Neural progenitor cell (in vitro differentiated cells): Measurements from ENCODE around the gene PCDH20. TPM values are rescaled to one million over a fixed set of nuclear protein-coding genes. Genes with fewer than 3 reads are reported as not detected.

ENCODE experiments used
- DNase-seq: peaks from one replicate; pipeline ENCODE4 v3.0.0-alpha.2; 2016; ENCODE audit warnings: low spot score
- H2AFZ ChIP-seq: fragments of 200-600 bp; sonication (generic); replicated peaks from 2 replicates; pipeline ENCODE4 v1.6.1; 2016; ENCODE audit warnings: antibody characterized with exemption
- H3F3A ChIP-seq: fragments of 200-600 bp; sonication (generic); 2 replicates; pipeline ENCODE4 v1.6.1; 2016; ENCODE audit warnings: antibody characterized with exemption, low read depth
- H3K27ac ChIP-seq: fragments of 200-600 bp; sonication (generic); 2 replicates; pipeline ENCODE4 v1.5.1; 2016; ENCODE audit warnings: mild to moderate bottlenecking
- H3K27me3 ChIP-seq: fragments of 200-600 bp; sonication (generic); 2 replicates; pipeline ENCODE4 v1.6.1; 2016; ENCODE audit warnings: mild to moderate bottlenecking, moderate library complexity
- H3K36me3 ChIP-seq: fragments of 200-600 bp; sonication (generic); 2 replicates; pipeline ENCODE4 v1.5.1; 2016
- H3K4me1 ChIP-seq: fragments of 200-600 bp; sonication (generic); 2 replicates; pipeline ENCODE4 v1.6.1; 2016; ENCODE audit warnings: mixed run types
- H3K4me2 ChIP-seq: fragments of 200-600 bp; sonication (generic); 2 replicates; pipeline ENCODE4 v1.6.1; 2016
- H3K4me3 ChIP-seq: fragments of 200-600 bp; sonication (generic); 2 replicates; pipeline ENCODE4 v1.5.1; 2016
- H3K79me2 ChIP-seq: fragments of 200-600 bp; sonication (generic); 2 replicates; pipeline ENCODE4 v1.6.1; 2016; ENCODE audit warnings: low read depth
- H3K9ac ChIP-seq: fragments of 200-600 bp; sonication (generic); 2 replicates; pipeline ENCODE4 v1.6.1; 2016
- H3K9me3 ChIP-seq: fragments of 200-600 bp; sonication (generic); 2 replicates; pipeline ENCODE4 v1.5.1; 2016; ENCODE audit warnings: low read depth
- H4K20me1 ChIP-seq: fragments of 200-600 bp; sonication (generic); 2 replicates; pipeline ENCODE4 v1.6.1; 2016; ENCODE audit warnings: low read depth
- H3K27ac Mint-ChIP-seq: 3 replicates; pipeline ENCODE4 v1.8.0; 2021; ENCODE audit warnings: mixed read lengths
- H3K27me3 Mint-ChIP-seq: 2 replicates; pipeline ENCODE4 v1.8.0; 2022; ENCODE audit warnings: low read depth, mild to moderate bottlenecking, inconsistent platforms, moderate library complexity, mixed read lengths; ENCODE audit not compliant: insufficient read depth
- H3K36me3 Mint-ChIP-seq: 3 replicates; pipeline ENCODE4 v1.8.0; 2021; ENCODE audit warnings: mixed read lengths
- H3K4me1 Mint-ChIP-seq: 3 replicates; pipeline ENCODE4 v1.8.0; 2021; ENCODE audit warnings: mixed read lengths
- H3K4me3 Mint-ChIP-seq: 3 replicates; pipeline ENCODE4 v1.8.0; 2021; ENCODE audit warnings: mild to moderate bottlenecking, moderate library complexity, mixed read lengths
- H3K9me3 Mint-ChIP-seq: 3 replicates; pipeline ENCODE4 v1.8.0; 2020; ENCODE audit warnings: mixed read lengths
- EZH2 ChIP-seq: fragments of 200-600 bp; sonication (generic); IDR thresholded peaks from 2 replicates; pipeline ENCODE4 v1.6.1; 2017; ENCODE audit warnings: antibody characterized with exemption, mild to moderate bottlenecking, moderate library complexity
- EZH2phosphoT487 ChIP-seq: fragments of 200-600 bp; sonication (generic); IDR thresholded peaks from 2 replicates; pipeline ENCODE4 v1.6.1; 2017; ENCODE audit warnings: antibody characterized with exemption
- total RNA-seq: library from RNA; depleted of rRNA; stranded (reverse); fragments of >200 nt; gene quantifications from 2 replicates; pipeline ENCODE4 v1.2.3, GENCODE V29; 2015; ENCODE audit warnings: low replicate concordance
- TF ChIP-seq, protein P1 (sequence below): fragments of 200-600 bp; sonication (generic); IDR thresholded peaks from 2 replicates; pipeline ENCODE4 v1.5.1; 2017; ENCODE audit warnings: antibody characterized with exemption, mild to moderate bottlenecking

The PCDH20 gene
- total RNA-seq, 1 donor from 2014 or later = 0.17 TPM

DNA sequence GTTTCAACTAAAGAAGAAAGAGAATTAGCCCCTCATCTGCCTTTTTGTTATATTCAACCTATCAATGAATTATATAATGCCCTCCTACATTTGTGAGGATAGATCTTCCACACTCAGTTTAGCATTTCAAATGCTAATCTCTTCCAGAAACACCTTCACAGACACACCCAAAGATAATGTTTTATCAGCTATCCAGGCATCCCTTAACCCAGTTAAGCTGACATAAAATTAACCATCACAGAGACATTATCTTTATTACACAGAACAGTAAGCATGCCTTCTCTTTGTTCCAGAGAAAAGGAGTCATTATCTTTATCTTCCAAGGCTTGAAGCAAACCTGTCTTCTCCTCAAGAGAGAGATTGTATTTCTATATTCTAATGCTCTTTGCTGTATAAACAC lies 53.1 kb downstream of the PCDH20 start:
- H3K9ac ChIP-seq = no peak overlapping the region
- H3K9me3 ChIP-seq = no peaks in the 10 kb centered on the region
- H3K4me1 Mint-ChIP-seq = peaks cover 9% of the 10 kb centered on the region
- no peak overlapping the region for H3K27ac Mint-ChIP-seq
- H4K20me1 ChIP-seq = no peaks in the 10 kb centered on the region
- no peak overlapping the region for H3K4me3 ChIP-seq
- TF ChIP-seq, protein P1, sequence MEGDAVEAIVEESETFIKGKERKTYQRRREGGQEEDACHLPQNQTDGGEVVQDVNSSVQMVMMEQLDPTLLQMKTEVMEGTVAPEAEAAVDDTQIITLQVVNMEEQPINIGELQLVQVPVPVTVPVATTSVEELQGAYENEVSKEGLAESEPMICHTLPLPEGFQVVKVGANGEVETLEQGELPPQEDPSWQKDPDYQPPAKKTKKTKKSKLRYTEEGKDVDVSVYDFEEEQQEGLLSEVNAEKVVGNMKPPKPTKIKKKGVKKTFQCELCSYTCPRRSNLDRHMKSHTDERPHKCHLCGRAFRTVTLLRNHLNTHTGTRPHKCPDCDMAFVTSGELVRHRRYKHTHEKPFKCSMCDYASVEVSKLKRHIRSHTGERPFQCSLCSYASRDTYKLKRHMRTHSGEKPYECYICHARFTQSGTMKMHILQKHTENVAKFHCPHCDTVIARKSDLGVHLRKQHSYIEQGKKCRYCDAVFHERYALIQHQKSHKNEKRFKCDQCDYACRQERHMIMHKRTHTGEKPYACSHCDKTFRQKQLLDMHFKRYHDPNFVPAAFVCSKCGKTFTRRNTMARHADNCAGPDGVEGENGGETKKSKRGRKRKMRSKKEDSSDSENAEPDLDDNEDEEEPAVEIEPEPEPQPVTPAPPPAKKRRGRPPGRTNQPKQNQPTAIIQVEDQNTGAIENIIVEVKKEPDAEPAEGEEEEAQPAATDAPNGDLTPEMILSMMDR = no peak
- TF ChIP-seq EZH2phosphoT487 = no peak
- no peak for TF ChIP-seq EZH2
- no peak overlapping the region for H2AFZ ChIP-seq
- peaks cover 6% of the 10 kb centered on the region for H3K9me3 Mint-ChIP-seq
- no peak overlapping the region for H3K4me3 Mint-ChIP-seq
- no peaks in the 10 kb centered on the region for H3K27me3 Mint-ChIP-seq
- H3K79me2 ChIP-seq = no peaks in the 10 kb centered on the region
- no peaks in the 10 kb centered on the region for H3K27me3 ChIP-seq
- no peaks in the 10 kb centered on the region for H3K36me3 ChIP-seq
- H3K27ac ChIP-seq = no peak overlapping the region
- H3K4me2 ChIP-seq = no peak overlapping the region
- H3K36me3 Mint-ChIP-seq = no peaks in the 10 kb centered on the region
- peaks cover 10% of the 10 kb centered on the region for H3K4me1 ChIP-seq
- DNase-seq = no peak
- H3F3A ChIP-seq = no peaks in the 10 kb centered on the region
